GM13977 (cell line): Measurements from ENCODE around the gene AMER2.

Experiments used
- DNase-seq: peaks from one replicate; pipeline ENCODE4 v3.0.0; 2012; ENCODE audit warnings: low spot score
- in situ Hi-C: fragments of 300-500 bp; cut with MboI; formaldehyde crosslinking; loops from one replicate; pipeline ENCODE4 v1.12.0; 2022; ENCODE audit warnings: low sequenced_read_pairs, low pct_unique_long_range_greater_than_20kb, mixed read lengths, inconsistent platforms; ENCODE audit not compliant: unreplicated experiment
- TF ChIP-seq, protein P1 (sequence below): IDR thresholded peaks from 2 replicates; pipeline ENCODE4 v1.5.1; 2012; ENCODE audit warnings: mild to moderate bottlenecking, control low read depth; ENCODE audit not compliant: insufficient read depth; ENCODE audit errors: extremely low read depth, missing control alignments

Gene AMER2, protein sequence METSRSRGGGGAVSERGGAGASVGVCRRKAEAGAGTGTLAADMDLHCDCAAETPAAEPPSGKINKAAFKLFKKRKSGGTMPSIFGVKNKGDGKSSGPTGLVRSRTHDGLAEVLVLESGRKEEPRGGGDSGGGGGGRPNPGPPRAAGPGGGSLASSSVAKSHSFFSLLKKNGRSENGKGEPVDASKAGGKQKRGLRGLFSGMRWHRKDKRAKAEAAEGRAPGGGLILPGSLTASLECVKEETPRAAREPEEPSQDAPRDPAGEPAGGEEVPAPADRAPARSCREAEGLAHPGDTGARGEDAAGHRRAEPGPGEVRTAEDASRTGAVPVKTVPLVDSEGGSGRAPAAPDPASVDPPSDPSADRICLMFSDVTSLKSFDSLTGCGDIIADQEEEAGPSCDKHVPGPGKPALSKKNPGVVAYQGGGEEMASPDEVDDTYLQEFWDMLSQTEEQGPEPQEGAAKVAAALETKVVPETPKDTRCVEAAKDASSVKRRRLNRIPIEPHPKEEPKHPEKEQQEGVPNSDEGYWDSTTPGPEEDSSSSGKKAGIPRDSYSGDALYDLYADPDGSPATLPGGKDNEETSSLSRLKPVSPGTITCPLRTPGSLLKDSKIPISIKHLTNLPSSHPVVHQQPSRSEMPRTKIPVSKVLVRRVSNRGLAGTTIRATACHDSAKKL

DNA sequence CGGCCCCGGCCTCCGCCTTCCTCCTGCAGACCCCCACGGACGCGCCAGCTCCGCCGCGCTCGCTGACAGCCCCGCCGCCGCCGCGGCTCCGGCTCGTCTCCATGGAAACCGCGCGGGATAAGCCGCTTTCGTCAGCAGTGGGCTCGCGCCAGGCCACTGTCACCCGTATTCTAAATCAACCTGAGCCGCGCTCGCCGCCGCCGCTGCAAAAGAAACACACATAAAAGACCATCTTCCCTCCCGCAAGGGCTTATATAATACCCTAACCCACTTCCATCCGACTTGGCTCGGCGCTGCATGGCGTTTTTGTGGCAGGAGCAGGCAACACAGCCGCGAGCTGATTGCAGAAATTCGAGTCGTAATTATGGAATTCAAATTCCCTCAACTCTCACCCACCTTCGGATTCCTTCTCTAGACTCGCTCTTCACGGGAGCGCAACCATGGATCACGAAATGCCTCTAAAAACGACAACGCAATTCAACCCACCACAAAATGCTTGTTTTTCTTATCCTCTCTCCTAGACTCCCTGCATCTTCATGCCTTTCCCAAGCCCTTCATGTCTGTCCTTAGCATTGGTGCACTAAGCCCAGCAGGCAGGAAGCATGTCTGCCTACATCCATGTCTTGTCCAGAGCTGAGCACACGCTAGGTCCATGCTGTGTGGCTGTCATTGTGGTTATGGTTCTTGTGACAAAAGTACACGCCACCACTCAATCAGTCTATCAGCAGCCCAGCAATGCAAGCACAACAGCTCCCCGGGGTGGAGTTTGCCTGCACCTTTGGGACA lies at the start of gene AMER2:
Gene AMER2, minus strand, starts transcription at position 772 of the 786 bp plus-strand sequence. Its CDS starts 669 bp downstream, at position 103.
- in situ Hi-C loops, result no loop called here
- TF ChIP-seq, protein P1, sequence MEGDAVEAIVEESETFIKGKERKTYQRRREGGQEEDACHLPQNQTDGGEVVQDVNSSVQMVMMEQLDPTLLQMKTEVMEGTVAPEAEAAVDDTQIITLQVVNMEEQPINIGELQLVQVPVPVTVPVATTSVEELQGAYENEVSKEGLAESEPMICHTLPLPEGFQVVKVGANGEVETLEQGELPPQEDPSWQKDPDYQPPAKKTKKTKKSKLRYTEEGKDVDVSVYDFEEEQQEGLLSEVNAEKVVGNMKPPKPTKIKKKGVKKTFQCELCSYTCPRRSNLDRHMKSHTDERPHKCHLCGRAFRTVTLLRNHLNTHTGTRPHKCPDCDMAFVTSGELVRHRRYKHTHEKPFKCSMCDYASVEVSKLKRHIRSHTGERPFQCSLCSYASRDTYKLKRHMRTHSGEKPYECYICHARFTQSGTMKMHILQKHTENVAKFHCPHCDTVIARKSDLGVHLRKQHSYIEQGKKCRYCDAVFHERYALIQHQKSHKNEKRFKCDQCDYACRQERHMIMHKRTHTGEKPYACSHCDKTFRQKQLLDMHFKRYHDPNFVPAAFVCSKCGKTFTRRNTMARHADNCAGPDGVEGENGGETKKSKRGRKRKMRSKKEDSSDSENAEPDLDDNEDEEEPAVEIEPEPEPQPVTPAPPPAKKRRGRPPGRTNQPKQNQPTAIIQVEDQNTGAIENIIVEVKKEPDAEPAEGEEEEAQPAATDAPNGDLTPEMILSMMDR, result no peak
- peak; percentile 54 for DNase-seq

DNA sequence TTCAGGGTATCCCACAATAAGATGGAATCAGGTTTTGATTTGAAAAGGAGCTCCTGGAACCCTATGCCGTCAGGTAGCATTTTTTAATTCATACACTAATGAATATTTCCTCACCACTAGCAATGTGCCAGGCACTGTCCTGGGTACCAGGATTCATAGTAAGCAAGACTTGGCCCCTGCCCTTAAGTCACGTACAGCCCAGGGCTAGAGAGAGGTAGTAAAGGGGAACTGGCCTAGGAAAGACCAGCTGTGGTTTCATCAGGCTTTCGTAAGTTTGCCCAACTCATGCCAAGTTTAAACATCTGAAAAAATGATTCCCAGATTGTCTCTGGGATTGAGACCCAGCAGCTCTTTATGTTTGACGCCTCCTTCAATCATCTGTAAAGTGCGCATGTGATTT lies 45.9 kb upstream of the AMER2 start:
- no peak for DNase-seq
- in situ Hi-C loops, result no loop called here
- TF ChIP-seq, protein P1, result no peak

DNA sequence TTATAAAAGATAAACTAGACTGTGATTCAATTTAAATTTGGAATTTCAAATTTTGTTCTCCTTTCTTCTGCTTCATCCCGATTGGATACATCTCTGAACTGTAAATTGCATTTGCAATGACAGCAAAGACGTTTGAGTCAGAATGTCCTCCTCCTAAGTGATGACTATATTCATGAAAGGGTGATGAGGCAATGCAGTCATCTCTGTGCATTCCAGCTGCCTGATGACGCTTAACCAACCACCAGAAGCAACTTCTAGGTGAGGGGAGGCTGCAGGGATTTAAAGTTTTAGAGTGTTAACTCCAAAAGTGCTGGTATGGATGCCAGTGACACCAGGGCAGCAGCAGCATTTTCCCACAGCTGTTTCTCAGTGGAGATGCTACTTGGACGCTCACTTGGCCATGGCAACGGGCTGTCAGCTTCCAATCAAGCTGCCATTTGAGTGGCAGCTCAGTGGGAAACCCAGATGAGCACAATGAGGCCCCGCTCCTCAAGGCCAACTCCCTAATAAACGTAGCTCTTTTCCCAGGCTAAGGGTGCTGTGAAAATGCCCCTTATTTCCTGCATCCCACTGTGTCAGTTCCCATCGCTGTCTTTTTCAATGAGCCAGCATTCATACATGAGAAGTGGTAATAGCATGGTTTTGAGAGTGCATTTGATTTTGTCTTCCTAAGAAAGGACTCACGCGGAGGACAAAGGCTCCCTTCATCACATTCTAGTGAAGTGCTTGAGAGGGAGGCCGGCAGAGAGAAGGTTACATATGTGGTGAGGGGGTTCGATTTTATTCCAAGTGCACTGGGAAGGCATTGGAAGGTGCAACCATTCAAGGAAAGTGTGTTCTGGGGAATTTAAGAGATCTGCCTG lies 45.2 kb upstream of the AMER2 start:
- in situ Hi-C loops, result no loop called here
- TF ChIP-seq, protein P1, result no peak
- DNase-seq, result no peak

DNA sequence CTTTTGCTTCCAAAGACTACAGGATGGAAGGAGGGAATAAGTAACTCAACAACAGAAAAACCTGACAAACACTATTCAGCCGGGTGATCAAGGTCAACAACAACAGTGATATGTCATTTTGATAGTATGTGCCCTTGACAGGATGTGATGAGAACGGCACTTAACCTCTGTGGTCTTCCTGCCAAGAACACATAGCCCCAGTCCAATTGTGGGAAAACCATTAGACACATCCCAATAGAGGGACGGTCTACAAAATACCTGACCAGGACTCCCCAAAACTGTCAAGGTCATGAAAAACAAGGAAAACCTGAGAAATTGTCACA lies 43.1 kb upstream of the AMER2 start:
- no peak for DNase-seq
- TF ChIP-seq, protein P1, result no peak
- in situ Hi-C loops, result no loop called here

DNA sequence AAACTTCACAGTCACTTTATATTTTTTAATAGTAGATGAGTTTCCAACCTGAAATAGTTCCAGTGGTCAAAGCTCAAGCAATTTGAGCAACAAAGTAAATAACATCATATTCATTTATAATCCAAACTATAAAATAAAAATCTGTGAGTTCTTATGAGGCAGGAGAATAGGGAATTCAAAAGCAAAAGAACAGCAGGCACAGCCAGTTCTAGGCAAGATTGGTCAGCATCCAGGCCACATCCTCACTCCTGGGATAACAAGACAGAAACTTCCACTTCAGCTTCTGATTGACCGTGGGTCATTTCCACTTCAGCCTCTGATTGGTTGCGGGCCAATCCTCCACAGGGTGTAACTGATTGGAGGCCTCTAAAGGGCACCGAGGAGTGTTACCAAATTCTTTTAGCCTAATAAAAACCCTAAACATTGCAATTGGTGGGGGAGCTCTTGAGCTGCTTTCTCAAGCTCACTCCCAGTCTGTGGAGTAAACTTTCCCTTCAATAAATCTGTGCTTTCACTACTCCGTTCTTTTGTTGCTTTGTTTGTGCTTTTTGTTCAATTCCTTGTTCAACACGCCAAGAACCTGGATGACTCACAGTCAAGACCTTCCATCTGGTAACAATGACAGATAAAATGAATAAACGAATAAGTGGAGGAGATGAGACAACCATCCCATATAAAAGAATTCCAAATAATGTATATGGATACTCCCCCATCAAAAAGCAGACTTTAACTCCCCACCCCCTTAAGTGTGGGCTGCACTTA lies 42.6 kb upstream of the AMER2 start:
- in situ Hi-C loops, result no loop called here
- TF ChIP-seq, protein P1, result no peak
- DNase-seq, result no peak
